ENCODE data around the gene ARPC5L. TPM values are rescaled to one million over a fixed set of nuclear protein-coding genes. Genes with fewer than 3 reads are reported as not detected.

ARPC5L gene
- total and polyA plus RNA-seq, 9 of the 15 experiments (the other 6 are each of a cell fraction or from before 2014, with no cell fraction given), result 25.4 to 113 (median 63.8) TPM

DNA sequence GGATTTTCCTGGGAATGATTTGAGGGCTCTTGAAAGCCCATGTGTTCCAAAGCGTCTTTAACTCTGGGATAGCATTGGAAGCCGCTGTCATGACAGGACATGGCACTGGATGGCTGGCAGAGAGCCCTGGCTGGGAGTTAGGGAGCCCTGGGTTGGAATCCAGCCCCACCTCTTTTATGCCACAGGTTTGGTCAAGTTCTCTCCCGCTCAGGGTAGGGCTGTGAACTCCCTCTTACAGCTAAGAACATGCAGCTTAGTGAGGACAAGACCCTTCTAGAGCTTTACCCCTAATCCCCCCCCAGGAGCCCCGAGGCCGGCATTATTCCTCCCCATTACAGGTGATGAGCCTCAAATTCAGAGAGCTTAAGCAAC lies 47.8 kb upstream of the ARPC5L start (continued):
- TF ChIP-seq, protein P1, sequence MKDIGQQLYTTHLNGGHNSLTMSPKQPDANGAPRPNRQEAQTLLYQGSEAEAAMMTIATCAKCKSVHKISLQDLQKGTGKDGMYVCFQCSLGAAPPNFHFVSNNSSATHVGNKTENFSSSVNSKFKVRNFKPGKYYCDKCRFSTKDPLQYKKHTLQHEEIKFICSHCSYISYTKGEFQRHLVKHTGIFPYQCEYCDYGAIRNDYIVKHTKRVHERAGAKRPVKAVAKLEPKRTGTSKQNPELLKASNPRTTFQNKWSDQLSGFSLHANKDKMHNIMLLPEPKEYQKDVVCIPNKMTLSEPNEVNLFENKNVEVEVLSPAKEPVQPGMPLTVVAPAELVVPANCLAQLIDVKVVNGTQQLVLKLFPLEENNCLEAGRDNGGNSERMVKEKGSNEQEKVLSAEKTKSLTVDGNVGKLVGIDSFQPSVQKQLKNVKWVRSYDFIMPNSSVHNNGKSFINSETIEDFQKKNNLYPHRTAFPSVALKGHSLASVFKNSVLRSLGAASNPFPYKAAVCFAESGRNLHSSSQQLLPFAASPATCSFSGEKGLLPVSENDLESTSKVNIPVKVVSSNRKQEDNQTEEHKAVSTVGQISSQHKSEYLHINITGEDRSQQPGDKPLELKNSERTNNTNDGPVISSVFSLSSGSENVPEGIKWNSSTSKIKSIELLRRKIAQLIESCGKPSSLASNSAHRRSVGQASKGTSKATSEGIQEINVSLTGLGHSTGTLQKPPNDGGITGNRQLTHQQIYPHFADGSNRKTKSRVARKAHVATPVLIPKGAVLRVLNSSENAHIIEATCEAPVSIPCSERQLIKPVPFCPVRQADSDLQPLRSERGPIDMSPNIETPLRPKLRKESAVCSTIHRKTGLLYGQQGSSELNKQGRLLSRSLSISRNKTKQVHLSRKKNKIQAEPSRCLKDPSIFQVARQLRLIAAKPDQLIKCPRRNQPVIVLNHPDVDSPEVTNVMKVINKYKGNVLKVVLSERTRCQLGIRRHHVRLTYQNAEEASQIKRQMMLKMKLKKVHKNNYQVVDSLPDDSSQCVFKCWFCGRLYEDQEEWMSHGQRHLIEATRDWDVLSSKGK (CRISPR knock-in tag; IDR thresholded peaks at IDR 0.05), result no peak
- TF ChIP-seq, protein P2, sequence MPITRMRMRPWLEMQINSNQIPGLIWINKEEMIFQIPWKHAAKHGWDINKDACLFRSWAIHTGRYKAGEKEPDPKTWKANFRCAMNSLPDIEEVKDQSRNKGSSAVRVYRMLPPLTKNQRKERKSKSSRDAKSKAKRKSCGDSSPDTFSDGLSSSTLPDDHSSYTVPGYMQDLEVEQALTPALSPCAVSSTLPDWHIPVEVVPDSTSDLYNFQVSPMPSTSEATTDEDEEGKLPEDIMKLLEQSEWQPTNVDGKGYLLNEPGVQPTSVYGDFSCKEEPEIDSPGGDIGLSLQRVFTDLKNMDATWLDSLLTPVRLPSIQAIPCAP (CRISPR knock-in tag; IDR thresholded peaks at IDR 0.05; ENCODE audit: borderline replicate concordance), result no peak
- no peak for TF ChIP-seq RCOR1 (IDR thresholded peaks at IDR 0.05; ENCODE audit: borderline replicate concordance in 1 of 2, low read depth in 2 of 2, low read length in 2 of 2)
- TF ChIP-seq, protein P3, sequence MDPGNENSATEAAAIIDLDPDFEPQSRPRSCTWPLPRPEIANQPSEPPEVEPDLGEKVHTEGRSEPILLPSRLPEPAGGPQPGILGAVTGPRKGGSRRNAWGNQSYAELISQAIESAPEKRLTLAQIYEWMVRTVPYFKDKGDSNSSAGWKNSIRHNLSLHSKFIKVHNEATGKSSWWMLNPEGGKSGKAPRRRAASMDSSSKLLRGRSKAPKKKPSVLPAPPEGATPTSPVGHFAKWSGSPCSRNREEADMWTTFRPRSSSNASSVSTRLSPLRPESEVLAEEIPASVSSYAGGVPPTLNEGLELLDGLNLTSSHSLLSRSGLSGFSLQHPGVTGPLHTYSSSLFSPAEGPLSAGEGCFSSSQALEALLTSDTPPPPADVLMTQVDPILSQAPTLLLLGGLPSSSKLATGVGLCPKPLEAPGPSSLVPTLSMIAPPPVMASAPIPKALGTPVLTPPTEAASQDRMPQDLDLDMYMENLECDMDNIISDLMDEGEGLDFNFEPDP (CRISPR knock-in tag; IDR thresholded peaks at IDR 0.05), result no peak

DNA sequence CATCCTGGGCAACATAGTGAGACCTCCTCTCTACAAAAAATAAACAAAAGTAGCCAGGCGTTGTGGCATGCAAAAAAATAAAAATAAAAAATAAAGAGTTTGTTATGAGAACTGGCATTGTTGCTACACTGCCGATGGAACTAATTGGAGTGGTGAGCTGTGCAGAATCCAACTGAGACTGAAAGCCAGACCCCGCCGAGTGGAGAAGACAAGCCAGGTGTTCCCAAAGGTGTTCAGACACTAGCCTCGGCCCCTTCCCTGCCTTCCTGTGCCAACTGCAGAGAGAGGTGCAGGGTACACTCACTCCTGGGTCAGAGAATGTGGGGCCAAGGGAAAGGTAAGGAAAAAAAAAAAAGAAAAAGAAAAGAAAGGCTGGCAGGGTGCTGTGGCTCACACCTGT lies 46.3 kb upstream of the ARPC5L start:
- no peak overlapping the region for H2AFZ ChIP-seq (ENCODE audit: low read depth, low read length)
- H3K4me3 ChIP-seq, result no peak overlapping the region
- peaks cover 13 to 15% of the 10 kb centered on the region in 2 experiments for H3K4me1 ChIP-seq (replicated peaks in 1 of 2; ENCODE audit: control insufficient read depth in 2 of 2, insufficient read depth in 2 of 2, low read length in 2 of 2)
- H3K27me3 ChIP-seq (ENCODE audit: control insufficient read depth in 2 of 2, insufficient read depth in 2 of 2, low read length in 2 of 2), result no peaks in the 10 kb centered on the region
- H3K36me3 ChIP-seq (ENCODE audit: control insufficient read depth, insufficient read depth, low read length), result no peaks in the 10 kb centered on the region
- FAIRE-seq, result no peak
- DNase-seq (ENCODE audit: extremely low read depth in 1 of 4, low spot score in 3 of 4), result no peak
- H4K20me1 ChIP-seq (replicated peaks; ENCODE audit: control insufficient read depth, insufficient read depth, low read length), result no peaks in the 10 kb centered on the region
- 35% methylated on average over 5 of the region's 5 CpGs for WGBS (ENCODE audit: insufficient coverage, low coverage, missing lambda C conversion rate)
- in situ Hi-C loops (cut with MboI), result no loop called here
- no peak overlapping the region for H3K27ac ChIP-seq (ENCODE audit: extremely low read depth, low read depth, low read length)
- ChIA-PET POLR2A (no interaction called here), CTCF (ENCODE audit: low intra/inter-chr PET ratio) (no interaction called here)
- ATAC-seq, result no peak
- intact Hi-C loops (cut with micrococcal nuclease), result no loop called here
- no peaks in the 10 kb centered on the region for H3K79me2 ChIP-seq (ENCODE audit: control insufficient read depth, insufficient read depth, low read length)
- no peak overlapping the region for H3K4me2 ChIP-seq (ENCODE audit: insufficient read depth, low read length)
- no peaks in the 10 kb centered on the region for H3K9me3 ChIP-seq (replicated peaks; ENCODE audit: control insufficient read depth, insufficient read depth, low read depth, low read length)
- H3K9me1 ChIP-seq (ENCODE audit: control insufficient read depth, insufficient read depth, low read length), result no peaks in the 10 kb centered on the region
- BruUV-seq (replicated peaks), result no TSS peak
- H3K9ac ChIP-seq (ENCODE audit: insufficient read depth in 1 of 2, low read depth in 2 of 2, low read length in 2 of 2), result no peak overlapping the region
- TF ChIP-seq, protein P4, sequence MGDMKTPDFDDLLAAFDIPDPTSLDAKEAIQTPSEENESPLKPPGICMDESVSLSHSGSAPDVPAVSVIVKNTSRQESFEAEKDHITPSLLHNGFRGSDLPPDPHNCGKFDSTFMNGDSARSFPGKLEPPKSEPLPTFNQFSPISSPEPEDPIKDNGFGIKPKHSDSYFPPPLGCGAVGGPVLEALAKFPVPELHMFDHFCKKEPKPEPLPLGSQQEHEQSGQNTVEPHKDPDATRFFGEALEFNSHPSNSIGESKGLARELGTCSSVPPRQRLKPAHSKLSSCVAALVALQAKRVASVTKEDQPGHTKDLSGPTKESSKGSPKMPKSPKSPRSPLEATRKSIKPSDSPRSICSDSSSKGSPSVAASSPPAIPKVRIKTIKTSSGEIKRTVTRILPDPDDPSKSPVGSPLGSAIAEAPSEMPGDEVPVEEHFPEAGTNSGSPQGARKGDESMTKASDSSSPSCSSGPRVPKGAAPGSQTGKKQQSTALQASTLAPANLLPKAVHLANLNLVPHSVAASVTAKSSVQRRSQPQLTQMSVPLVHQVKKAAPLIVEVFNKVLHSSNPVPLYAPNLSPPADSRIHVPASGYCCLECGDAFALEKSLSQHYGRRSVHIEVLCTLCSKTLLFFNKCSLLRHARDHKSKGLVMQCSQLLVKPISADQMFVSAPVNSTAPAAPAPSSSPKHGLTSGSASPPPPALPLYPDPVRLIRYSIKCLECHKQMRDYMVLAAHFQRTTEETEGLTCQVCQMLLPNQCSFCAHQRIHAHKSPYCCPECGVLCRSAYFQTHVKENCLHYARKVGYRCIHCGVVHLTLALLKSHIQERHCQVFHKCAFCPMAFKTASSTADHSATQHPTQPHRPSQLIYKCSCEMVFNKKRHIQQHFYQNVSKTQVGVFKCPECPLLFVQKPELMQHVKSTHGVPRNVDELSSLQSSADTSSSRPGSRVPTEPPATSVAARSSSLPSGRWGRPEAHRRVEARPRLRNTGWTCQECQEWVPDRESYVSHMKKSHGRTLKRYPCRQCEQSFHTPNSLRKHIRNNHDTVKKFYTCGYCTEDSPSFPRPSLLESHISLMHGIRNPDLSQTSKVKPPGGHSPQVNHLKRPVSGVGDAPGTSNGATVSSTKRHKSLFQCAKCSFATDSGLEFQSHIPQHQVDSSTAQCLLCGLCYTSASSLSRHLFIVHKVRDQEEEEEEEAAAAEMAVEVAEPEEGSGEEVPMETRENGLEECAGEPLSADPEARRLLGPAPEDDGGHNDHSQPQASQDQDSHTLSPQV (IDR thresholded peaks at IDR 0.05), result no peak
- TF ChIP-seq HDGF (IDR thresholded peaks at IDR 0.05) (no peak), RBFOX2 (IDR thresholded peaks at IDR 0.05; ENCODE audit: low read depth, low read length) (no peak), CCAR2 (IDR thresholded peaks at IDR 0.05; ENCODE audit: low read depth, low read length) (no peak)
- TF ChIP-seq, protein P5, sequence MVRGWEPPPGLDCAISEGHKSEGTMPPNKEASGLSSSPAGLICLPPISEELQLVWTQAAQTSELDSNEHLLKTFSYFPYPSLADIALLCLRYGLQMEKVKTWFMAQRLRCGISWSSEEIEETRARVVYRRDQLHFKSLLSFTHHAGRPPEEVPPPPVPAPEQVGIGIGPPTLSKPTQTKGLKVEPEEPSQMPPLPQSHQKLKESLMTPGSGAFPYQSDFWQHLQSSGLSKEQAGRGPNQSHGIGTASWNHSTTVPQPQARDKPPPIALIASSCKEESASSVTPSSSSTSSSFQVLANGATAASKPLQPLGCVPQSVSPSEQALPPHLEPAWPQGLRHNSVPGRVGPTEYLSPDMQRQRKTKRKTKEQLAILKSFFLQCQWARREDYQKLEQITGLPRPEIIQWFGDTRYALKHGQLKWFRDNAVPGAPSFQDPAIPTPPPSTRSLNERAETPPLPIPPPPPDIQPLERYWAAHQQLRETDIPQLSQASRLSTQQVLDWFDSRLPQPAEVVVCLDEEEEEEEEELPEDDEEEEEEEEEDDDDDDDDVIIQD (CRISPR knock-in tag; IDR thresholded peaks at IDR 0.05), result no peak
